ENCODE results near the gene SEMA4C. TPM values are rescaled to one million over a fixed set of nuclear protein-coding genes. Genes with fewer than 3 reads are reported as not detected.
A peak's percentile ranks its signal among the peaks of the same experiment; 100 is the strongest.

Gene SEMA4C
- total RNA-seq, 1 donor from 2014 or later, result 119 TPM

GRCh38 chr2:96816836-96817702 is 52.8 kb downstream of the SEMA4C start:
- DNase-seq, result peak; percentile 58
- peak overlapping the region; percentile 86 for H3K4me3 Mint-ChIP-seq (ENCODE audit: unreplicated experiment)
- H3K9me3 Mint-ChIP-seq (ENCODE audit: unreplicated experiment), result peaks cover 14% of the 10 kb centered on the region
- H3K27me3 Mint-ChIP-seq (ENCODE audit: unreplicated experiment), result peaks cover 12% of the 10 kb centered on the region
- H3K36me3 Mint-ChIP-seq (ENCODE audit: unreplicated experiment), result no peaks in the 10 kb centered on the region
- no peak for TF ChIP-seq CTCF (IDR thresholded peaks at IDR 0.05; ENCODE audit: partially characterized antibody, unreplicated experiment)
- H3K4me1 Mint-ChIP-seq (ENCODE audit: low read depth, unreplicated experiment), result peaks cover 40% of the 10 kb centered on the region
- no peak overlapping the region for H3K27ac Mint-ChIP-seq (ENCODE audit: unreplicated experiment)

DNA sequence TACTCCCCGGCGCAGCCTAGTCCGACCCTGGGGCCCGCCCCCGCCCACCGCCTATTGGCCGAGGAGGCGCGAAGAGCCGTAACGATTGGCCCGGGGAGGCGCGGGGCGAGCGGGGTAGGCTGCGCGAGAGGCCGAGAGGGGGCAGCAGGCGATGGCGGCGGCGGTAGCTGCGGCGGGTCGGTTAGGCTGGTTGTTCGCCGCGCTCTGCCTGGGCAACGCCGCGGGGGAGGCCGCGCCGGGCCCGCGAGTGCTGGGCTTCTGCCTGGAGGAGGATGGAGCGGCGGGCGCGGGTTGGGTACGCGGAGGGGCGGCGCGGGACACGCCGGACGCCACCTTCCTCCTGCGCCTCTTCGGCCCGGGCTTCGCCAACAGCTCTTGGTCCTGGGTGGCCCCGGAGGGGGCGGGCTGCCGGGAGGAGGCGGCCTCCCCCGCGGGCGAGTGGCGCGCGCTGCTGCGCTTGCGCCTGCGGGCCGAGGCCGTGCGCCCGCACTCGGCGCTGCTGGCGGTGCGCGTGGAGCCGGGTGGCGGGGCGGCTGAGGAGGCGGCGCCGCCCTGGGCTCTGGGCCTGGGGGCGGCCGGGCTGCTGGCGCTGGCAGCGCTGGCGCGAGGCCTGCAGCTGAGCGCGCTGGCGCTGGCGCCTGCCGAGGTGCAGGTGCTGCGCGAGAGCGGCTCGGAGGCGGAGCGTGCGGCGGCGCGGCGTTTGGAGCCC is 53.6 kb downstream of the SEMA4C start, which contains the start of gene CNNM3:
Gene CNNM3 (plus strand): TSS at position 142 of the 709 bp plus-strand sequence. CDS start 10 bp downstream, at position 152.
- peak; percentile 99 for DNase-seq
- Mint-ChIP-seq H3K36me3 (ENCODE audit: unreplicated experiment) (no peaks in the 10 kb centered on the region), H3K4me3 (ENCODE audit: unreplicated experiment) (peak within 1 kb of the TSS; percentile 89), H3K27me3 (ENCODE audit: unreplicated experiment) (peaks cover 16% of the 10 kb centered on the region), H3K4me1 (ENCODE audit: low read depth, unreplicated experiment) (peaks cover 46% of the 10 kb centered on the region), H3K9me3 (ENCODE audit: unreplicated experiment) (peaks cover 19% of the 10 kb centered on the region), H3K27ac (ENCODE audit: unreplicated experiment) (peak within 1 kb of the TSS; percentile 41)
- peak; percentile 71 for TF ChIP-seq CTCF (IDR thresholded peaks at IDR 0.05; ENCODE audit: partially characterized antibody, unreplicated experiment)

- H3K4me3 Mint-ChIP-seq (ENCODE audit: unreplicated experiment), result peak overlapping the region; percentile 89
- no peak for DNase-seq
- peaks cover 46% of the 10 kb centered on the region for H3K4me1 Mint-ChIP-seq (ENCODE audit: low read depth, unreplicated experiment)
- peak overlapping the region; percentile 41 for H3K27ac Mint-ChIP-seq (ENCODE audit: unreplicated experiment)
- no peak for TF ChIP-seq CTCF (IDR thresholded peaks at IDR 0.05; ENCODE audit: partially characterized antibody, unreplicated experiment)
- H3K27me3 Mint-ChIP-seq (ENCODE audit: unreplicated experiment), result peaks cover 18% of the 10 kb centered on the region
- peaks cover 19% of the 10 kb centered on the region for H3K9me3 Mint-ChIP-seq (ENCODE audit: unreplicated experiment)
- H3K36me3 Mint-ChIP-seq (ENCODE audit: unreplicated experiment), result no peaks in the 10 kb centered on the region
Observed at GRCh38 chr2:96815326-96816126, 54.4 kb downstream of the SEMA4C start.

DNA sequence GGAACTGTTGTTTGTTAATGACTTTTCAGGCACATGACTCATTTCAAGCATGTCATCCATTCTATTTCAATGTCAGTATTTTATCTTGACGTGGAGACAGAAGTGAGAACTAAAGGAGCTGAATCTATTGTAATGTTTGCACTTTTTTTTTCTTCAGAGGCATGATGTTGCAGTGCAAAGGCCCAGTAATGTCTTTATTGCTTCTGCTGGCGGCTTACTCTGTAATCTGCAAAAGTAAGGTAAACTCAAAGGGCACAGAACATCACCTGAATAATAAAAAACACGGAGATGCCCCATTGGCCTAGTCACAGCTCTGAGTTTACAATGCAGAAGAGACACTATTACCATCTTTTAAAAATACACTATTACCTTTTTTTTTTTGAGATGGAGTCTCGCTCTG is 56.2 kb downstream of the SEMA4C start:
- no peak for TF ChIP-seq CTCF (IDR thresholded peaks at IDR 0.05; ENCODE audit: partially characterized antibody, unreplicated experiment)
- DNase-seq, result no peak
- no peak overlapping the region for H3K27ac Mint-ChIP-seq (ENCODE audit: unreplicated experiment)
- H3K36me3 Mint-ChIP-seq (ENCODE audit: unreplicated experiment), result no peaks in the 10 kb centered on the region
- H3K27me3 Mint-ChIP-seq (ENCODE audit: unreplicated experiment), result peaks cover 21% of the 10 kb centered on the region
- no peak overlapping the region for H3K4me3 Mint-ChIP-seq (ENCODE audit: unreplicated experiment)
- peaks cover 41% of the 10 kb centered on the region for H3K4me1 Mint-ChIP-seq (ENCODE audit: low read depth, unreplicated experiment)
- H3K9me3 Mint-ChIP-seq (ENCODE audit: unreplicated experiment), result peaks cover 19% of the 10 kb centered on the region

All from glutamatergic neuron (in vitro differentiated cells).